Adipocyte (in vitro differentiated cells): Measurements from ENCODE around the gene ANTXR1.

Source experiments
- DNase-seq: peaks from one replicate; pipeline ENCODE4 v3.0.0-alpha.2; 2015; ENCODE audit warnings: low read depth
- H3K27me3 ChIP-seq: replicated peaks from 2 replicates; pipeline ENCODE4 v1.7.0; 2013; ENCODE audit warnings: mild to moderate bottlenecking, low read length, moderate library complexity; ENCODE audit not compliant: control insufficient read depth, insufficient read depth
- H3K36me3 ChIP-seq: 2 replicates; pipeline ENCODE4 v1.7.0; 2013; ENCODE audit warnings: low read length, mild to moderate bottlenecking, moderate library complexity; ENCODE audit not compliant: control insufficient read depth, insufficient read depth, severe bottlenecking
- H3K4me1 ChIP-seq: 2 replicates; pipeline ENCODE4 v1.7.0; 2013; ENCODE audit warnings: mild to moderate bottlenecking, low read length, moderate library complexity; ENCODE audit not compliant: control insufficient read depth, insufficient read depth
- H3K4me3 ChIP-seq: 2 replicates; pipeline ENCODE4 v1.7.0; 2013; ENCODE audit warnings: mild to moderate bottlenecking, low read length, moderate library complexity
- H3K9ac ChIP-seq: 2 replicates; pipeline ENCODE4 v1.7.0; 2013; ENCODE audit warnings: mild to moderate bottlenecking, low read length, moderate library complexity
- H3K9me3 ChIP-seq: 2 replicates; pipeline ENCODE4 v1.7.0; 2013; ENCODE audit warnings: mild to moderate bottlenecking, low read length, moderate library complexity; ENCODE audit not compliant: control insufficient read depth

ANTXR1 gene

GRCh38 chr2:69125816-69126215 is 112.8 kb downstream of the ANTXR1 start:
- no peaks in the 10 kb centered on the region for H3K9me3 ChIP-seq
- no peak for DNase-seq
- H3K4me3 ChIP-seq: no peak overlapping the region
- peaks cover 4% of the 10 kb centered on the region for H3K4me1 ChIP-seq
- no peak overlapping the region for H3K9ac ChIP-seq
- H3K36me3 ChIP-seq: peaks cover 43% of the 10 kb centered on the region
- no peaks in the 10 kb centered on the region for H3K27me3 ChIP-seq

- Histone ChIP-seq H3K4me1 (peaks cover 4% of the 10 kb centered on the region), H3K9ac (no peak overlapping the region), H3K4me3 (no peak overlapping the region), H3K27me3 (no peaks in the 10 kb centered on the region), H3K36me3 (peaks cover 46% of the 10 kb centered on the region), H3K9me3 (no peaks in the 10 kb centered on the region)
- no peak for DNase-seq
Measured at GRCh38 chr2:69126341-69126740, 113.4 kb downstream of the ANTXR1 start.

GRCh38 chr2:69131452-69131851 is 118.5 kb downstream of the ANTXR1 start:
- Histone ChIP-seq H3K4me1 (peaks cover 5% of the 10 kb centered on the region), H3K9ac (no peak overlapping the region), H3K4me3 (no peak overlapping the region), H3K27me3 (no peaks in the 10 kb centered on the region), H3K36me3 (peaks cover 43% of the 10 kb centered on the region), H3K9me3 (no peaks in the 10 kb centered on the region)
- no peak for DNase-seq

- no peaks in the 10 kb centered on the region for H3K9me3 ChIP-seq
- no peaks in the 10 kb centered on the region for H3K27me3 ChIP-seq
- H3K4me1 ChIP-seq: peaks cover 6% of the 10 kb centered on the region
- no peak overlapping the region for H3K9ac ChIP-seq
- H3K4me3 ChIP-seq: no peak overlapping the region
- DNase-seq: no peak
- H3K36me3 ChIP-seq: peaks cover 37% of the 10 kb centered on the region
Measured at GRCh38 chr2:69131983-69132675, 119.2 kb downstream of the ANTXR1 start.

- Histone ChIP-seq H3K9me3 (no peaks in the 10 kb centered on the region), H3K36me3 (peaks cover 29% of the 10 kb centered on the region), H3K4me1 (peaks cover 15% of the 10 kb centered on the region)
Measured at GRCh38 chr2:69132960-69133590, 120.1 kb downstream of the ANTXR1 start.

GRCh38 chr2:69133898-69134297 is 120.9 kb downstream of the ANTXR1 start:
- peaks cover 23% of the 10 kb centered on the region for H3K4me1 ChIP-seq
- H3K9me3 ChIP-seq: no peaks in the 10 kb centered on the region

More at GRCh38 chr2:69132960-69133590, 120.1 kb downstream of the ANTXR1 start:
- Histone ChIP-seq H3K4me3 (no peak overlapping the region), H3K9ac (no peak overlapping the region), H3K27me3 (no peaks in the 10 kb centered on the region)
- DNase-seq: no peak

GRCh38 chr2:69134306-69134945 is 121.4 kb downstream of the ANTXR1 start:
- Histone ChIP-seq H3K27me3 (no peaks in the 10 kb centered on the region), H3K9ac (no peak overlapping the region), H3K9me3 (no peaks in the 10 kb centered on the region), H3K36me3 (peaks cover 29% of the 10 kb centered on the region), H3K4me3 (no peak overlapping the region), H3K4me1 (peaks cover 28% of the 10 kb centered on the region)
- DNase-seq: no peak

More at GRCh38 chr2:69133898-69134297, 120.9 kb downstream of the ANTXR1 start:
- Histone ChIP-seq H3K4me3 (no peak overlapping the region), H3K9ac (no peak overlapping the region), H3K36me3 (peaks cover 29% of the 10 kb centered on the region), H3K27me3 (no peaks in the 10 kb centered on the region)
- DNase-seq: no peak

- peak overlapping the region; percentile 16 for H3K4me3 ChIP-seq
- peak; percentile 75 for DNase-seq
- H3K36me3 ChIP-seq: no peaks in the 10 kb centered on the region
- no peaks in the 10 kb centered on the region for H3K27me3 ChIP-seq
- peak overlapping the region; percentile 1 for H3K9ac ChIP-seq
- H3K4me1 ChIP-seq: peaks cover 39% of the 10 kb centered on the region
- no peaks in the 10 kb centered on the region for H3K9me3 ChIP-seq
Measured at GRCh38 chr2:69138247-69138772, 125.3 kb downstream of the ANTXR1 start.

- no peaks in the 10 kb centered on the region for H3K27me3 ChIP-seq
- H3K4me3 ChIP-seq: peak overlapping the region; percentile 16
- DNase-seq: peak; percentile 82
- H3K9ac ChIP-seq: peak overlapping the region; percentile 1
- no peaks in the 10 kb centered on the region for H3K36me3 ChIP-seq
- H3K9me3 ChIP-seq: no peaks in the 10 kb centered on the region
- H3K4me1 ChIP-seq: peaks cover 39% of the 10 kb centered on the region
Measured at GRCh38 chr2:69138793-69139459, 125.9 kb downstream of the ANTXR1 start.

- DNase-seq: peak; percentile 38
- H3K4me1 ChIP-seq: peaks cover 34% of the 10 kb centered on the region
- H3K4me3 ChIP-seq: no peak overlapping the region
- H3K9me3 ChIP-seq: no peaks in the 10 kb centered on the region
- H3K27me3 ChIP-seq: no peaks in the 10 kb centered on the region
- H3K36me3 ChIP-seq: no peaks in the 10 kb centered on the region
- H3K9ac ChIP-seq: no peak overlapping the region
Measured at GRCh38 chr2:69139778-69140670, 127.0 kb downstream of the ANTXR1 start.
